K562 (cell line): ENCODE measurements around the gene AKT2. TPM values are rescaled to one million over a fixed set of nuclear protein-coding genes. Genes with fewer than 3 reads are reported as not detected.
A peak's percentile ranks its signal among the peaks of the same experiment; 100 is the strongest.

ENCODE experiments used
- ATAC-seq: fragments of 200-7000 bp; cut with Tn5 transposase; 3 replicates; pipeline ENCODE4 v1.9.1; 2020; ENCODE audit warnings: moderate library complexity
- BruUV-seq: library from RNA; stranded (reverse); fragments of 400-500 nt; replicated peaks from 2 replicates; lab custom pipeline; 2021; lab: Mats Ljungman, UMichigan
- CTCF ChIA-PET: fragments of 300-600 bp; formaldehyde crosslinking; extraction: SDS; loops from one replicate; lab custom pipeline; 2021; ENCODE audit warnings: low intra/inter-chr PET ratio; lab: Yijun Ruan, JAX
- POLR2A ChIA-PET: fragments of 300-600, 350-650 bp; sonication (Branson Sonifier 250); formaldehyde crosslinking; extraction: SDS; loops from one replicate; lab custom pipeline; 2021; ENCODE audit warnings: antibody characterized with exemption, inconsistent platforms; lab: Yijun Ruan, JAX
- DNase-seq, 4 experiments: peaks; one replicate each; pipeline versions ENCODE4 v3.0.0 to v3.0.0-alpha.2; 2011 to 2018; ENCODE audit warnings: low spot score in 3 of 4, mixed read lengths in 3 of 4; ENCODE audit errors: extremely low read depth in 1 of 4
- FAIRE-seq: peaks from 2 replicates; lab custom pipeline; 2011; peaks lifted over from hg19 to GRCh38; lab: Jason Lieb, UNC
- H2AFZ ChIP-seq: 2 replicates; pipeline ENCODE4 v1.6.0; 2011; ENCODE audit warnings: low read depth, low read length, control low read depth, inconsistent platforms
- H3K27ac ChIP-seq: fragments of 200-600 bp; 3 replicates; pipeline ENCODE4 v1.8.0; 2011; ENCODE audit warnings: low read depth, mild to moderate bottlenecking, control low read depth, inconsistent platforms, low read length, moderate library complexity, mixed read lengths; ENCODE audit errors: extremely low read depth
- H3K27me3 ChIP-seq, 2 experiments: fragments of 300-600 bp in 1 of 2; 2 replicates in 1 of 2; 3 replicates in 1 of 2; pipeline versions ENCODE4 v1.6.0 to v1.8.0; 2011; ENCODE audit warnings: inconsistent platforms in 2 of 2, low read length in 2 of 2, mild to moderate bottlenecking in 1 of 2, mixed read lengths in 1 of 2, moderate library complexity in 1 of 2; ENCODE audit not compliant: control insufficient read depth in 2 of 2, insufficient read depth in 2 of 2
- H3K36me3 ChIP-seq: fragments of 300-600 bp; 3 replicates; pipeline ENCODE4 v1.8.0; 2011; ENCODE audit warnings: mild to moderate bottlenecking, low read length, inconsistent platforms; ENCODE audit not compliant: control insufficient read depth, insufficient read depth
- H3K4me1 ChIP-seq, 2 experiments: fragments of 200-600 bp in 1 of 2; replicated peaks in 1 of 2; 2 replicates in 1 of 2; 3 replicates in 1 of 2; pipeline versions ENCODE4 v1.5.1 to v1.8.0; 2011; ENCODE audit warnings: inconsistent platforms in 2 of 2, low read length in 2 of 2, mild to moderate bottlenecking in 1 of 2, mixed read lengths in 1 of 2, moderate library complexity in 1 of 2; ENCODE audit not compliant: control insufficient read depth in 2 of 2, insufficient read depth in 2 of 2
- H3K4me2 ChIP-seq: 2 replicates; pipeline ENCODE4 v1.6.1; 2011; ENCODE audit warnings: low read length, control low read depth, inconsistent platforms, mixed read lengths; ENCODE audit not compliant: insufficient read depth
- H3K4me3 ChIP-seq: fragments of 200-600 bp; sonication (generic), shearing (Covaris generic); 2 replicates; pipeline ENCODE4 v1.5.1; 2016; ENCODE audit warnings: control low read depth, inconsistent platforms
- H3K79me2 ChIP-seq: fragments of 200-600 bp; 3 replicates; pipeline ENCODE4 v1.8.0; 2011; ENCODE audit warnings: low read length, inconsistent platforms; ENCODE audit not compliant: control insufficient read depth, insufficient read depth
- H3K9ac ChIP-seq, 2 experiments: 2 replicates each; pipeline versions ENCODE4 v1.6.0 to v1.6.1; 2011; ENCODE audit warnings: low read depth in 2 of 2, low read length in 2 of 2, control low read depth in 1 of 2, inconsistent platforms in 1 of 2, mild to moderate bottlenecking in 1 of 2, mixed read lengths in 1 of 2; ENCODE audit not compliant: insufficient read depth in 1 of 2
- H3K9me1 ChIP-seq: one replicate; pipeline ENCODE4 v1.6.0; 2011; ENCODE audit warnings: inconsistent platforms, mild to moderate bottlenecking, low read length, moderate library complexity; ENCODE audit not compliant: control insufficient read depth, insufficient read depth
- H3K9me3 ChIP-seq: replicated peaks from 2 replicates; pipeline ENCODE4 v1.5.1; 2011; ENCODE audit warnings: low read depth, low read length, inconsistent platforms; ENCODE audit not compliant: control insufficient read depth, insufficient read depth
- H4K20me1 ChIP-seq: replicated peaks from 2 replicates; pipeline ENCODE4 v1.6.1; 2011; ENCODE audit warnings: low read length, inconsistent platforms, mixed read lengths; ENCODE audit not compliant: control insufficient read depth, insufficient read depth
- ARID1B ChIP-seq: fragments of 450-650 bp; IDR thresholded peaks from 2 replicates; pipeline ENCODE4 v1.6.1; 2016; ENCODE audit warnings: antibody characterized with exemption, mild to moderate bottlenecking, inconsistent platforms
- GABPB1 ChIP-seq: sonication (generic); formaldehyde crosslinking; IDR thresholded peaks from 2 replicates; pipeline ENCODE4 v1.8.0; 2022; ENCODE audit warnings: mild to moderate bottlenecking, missing genetic modification reagents
- HDGF ChIP-seq: fragments of 450-650 bp; IDR thresholded peaks from 2 replicates; pipeline ENCODE4 v1.6.1; 2016
- HES1 ChIP-seq: fragments of 450-650 bp; IDR thresholded peaks from 2 replicates; pipeline ENCODE4 v1.6.1; 2016; ENCODE audit warnings: low read depth, mild to moderate bottlenecking, moderate library complexity
- KAT7 ChIP-seq: sonication (generic); formaldehyde crosslinking; IDR thresholded peaks from 2 replicates; pipeline ENCODE4 v1.8.0; 2022; ENCODE audit warnings: missing genetic modification reagents, mild to moderate bottlenecking, borderline replicate concordance
- MCM3 ChIP-seq: fragments of 450-650 bp; IDR thresholded peaks from 2 replicates; pipeline ENCODE4 v1.6.1; 2016
- MYNN ChIP-seq, 2 experiments: sonication (generic); formaldehyde crosslinking in 1 of 2; IDR thresholded peaks; 2 replicates each; pipeline versions ENCODE4 v1.5.0 to v1.6.1; 2016 to 2020; ENCODE audit warnings: antibody characterized with exemption in 1 of 2, missing genetic modification reagents in 1 of 2
- NCOA1 ChIP-seq: fragments of 450-650 bp; IDR thresholded peaks from 2 replicates; pipeline ENCODE4 v1.6.1; 2016; ENCODE audit warnings: low read depth
- NCOA2 ChIP-seq, 2 experiments: fragments of 450-650 bp; IDR thresholded peaks; 2 replicates each; pipeline ENCODE4 v1.6.1; 2018; ENCODE audit warnings: mild to moderate bottlenecking in 2 of 2, moderate library complexity in 1 of 2; ENCODE audit not compliant: partially characterized antibody in 2 of 2
- POLR2G ChIP-seq: fragments of 200-400 bp; formaldehyde crosslinking; IDR thresholded peaks from 2 replicates; pipeline ENCODE4 v1.6.1; 2017; ENCODE audit warnings: low read depth, mild to moderate bottlenecking, antibody characterized with exemption, low read length, moderate library complexity
- RBBP5 ChIP-seq: fragments of 200-600 bp; sonication (generic); IDR thresholded peaks from 2 replicates; pipeline ENCODE4 v1.6.1; 2012; ENCODE audit warnings: borderline replicate concordance, mild to moderate bottlenecking, low read length, control low read depth, inconsistent platforms; ENCODE audit not compliant: insufficient read depth, poor library complexity, severe bottlenecking
- WGBS: fragments of 100-300 bp; shearing (Covaris generic); methylation state at CpG from one replicate; pipeline ENCODE4 v1.1.6; 2016; ENCODE audit warnings: low coverage, mixed read lengths; ENCODE audit not compliant: insufficient coverage; ENCODE audit errors: missing lambda C conversion rate; 5-methylcytosine and 5-hydroxymethylcytosine counted together
- in situ Hi-C: fragments of 300-500 bp; cut with MboI; formaldehyde crosslinking; loops from 4 replicates; pipeline ENCODE4 v1.15.0; 2018; ENCODE audit warnings: inconsistent platforms, mixed read lengths
- intact Hi-C: fragments of 100-400 bp; cut with micrococcal nuclease; formaldehyde crosslinking; loops from 2 replicates; pipeline ENCODE4 v1.14.2; 2022
- polyA plus RNA-seq, 8 experiments: library from polyadenylated mRNA; depleted of rRNA in 4 of 8; stranded (reverse) in 5 of 8; unstranded in 3 of 8; fragments of >200 nt; fragmentation: Nextera tagmentation in 2 of 8; fragmentation: Illumina TruSeq in 1 of 8; extraction: Ambion mirVana in 2 of 8; extraction: Trizol in 1 of 8; gene quantifications; 2 replicates each; pipeline versions ENCODE4 v1.2.1 to v1.2.3, GENCODE V29; 2011 to 2014; ENCODE audit warnings: inconsistent platforms in 1 of 8, missing spikeins in 1 of 8
- total RNA-seq, 7 experiments: library from RNA; depleted of rRNA in 6 of 7; stranded (reverse); fragments of >200 nt in 6 of 7; fragmentation: Illumina TruSeq in 2 of 7; extraction: Trizol in 2 of 7; gene quantifications; 2 replicates each; pipeline versions ENCODE4 v1.2.1 to v1.2.3, GENCODE V29; 2011 to 2021; ENCODE audit warnings: low replicate concordance in 1 of 7

The AKT2 gene
- total and polyA plus RNA-seq, 9 of the 15 experiments (the other 6 are each of a cell fraction or from before 2014, with no cell fraction given) = 1.1 to 132 (median 67.7) TPM

DNA sequence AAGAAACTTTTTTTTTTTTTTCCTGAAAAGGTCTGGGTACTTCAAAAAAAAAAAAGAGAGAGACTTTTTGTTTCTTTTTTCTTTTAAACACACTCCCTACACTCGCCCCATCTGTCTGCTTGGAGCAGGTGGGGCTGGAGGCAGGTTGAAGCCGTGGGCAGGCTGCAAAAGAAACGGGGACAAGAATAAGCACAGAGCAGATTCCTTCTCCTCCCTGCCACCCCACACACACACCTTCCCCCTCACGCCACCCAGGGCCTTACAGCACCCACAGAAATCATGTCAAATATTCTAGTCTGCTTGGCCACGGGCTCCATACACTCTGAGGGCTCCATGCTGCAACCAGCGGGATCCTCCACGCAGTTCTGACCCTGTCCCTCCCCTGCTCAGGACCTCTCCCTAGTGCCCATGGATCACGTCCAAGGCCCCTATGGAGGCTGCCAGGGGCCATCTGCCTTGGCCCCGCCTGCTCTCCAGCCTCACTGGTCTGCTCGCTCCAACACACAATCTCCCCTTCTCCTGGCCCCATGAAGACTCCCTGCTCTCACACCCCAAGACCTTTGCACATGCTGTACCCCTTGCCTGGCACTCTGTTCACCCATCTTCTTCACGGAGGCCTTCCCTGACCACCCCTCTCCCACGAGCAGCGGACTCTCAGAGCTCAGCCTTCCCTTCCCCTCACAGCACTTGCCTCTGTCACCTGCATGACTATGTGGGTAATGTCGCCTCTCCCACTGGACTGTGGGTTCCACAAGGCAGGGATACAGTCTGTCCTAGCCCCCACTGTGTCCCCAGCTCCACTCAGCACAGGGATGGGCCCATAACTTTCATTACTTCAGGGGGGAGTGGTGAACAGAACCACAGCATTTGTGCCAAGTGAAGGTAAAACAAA, 11.4 kb downstream of the AKT2 start (continued):
- no peak for TF ChIP-seq NCOA1
- peak; percentile 13 for TF ChIP-seq RBBP5
- 0 out of 2 replicates have a peak, but pooled peaks have one; percentile 64 for TF ChIP-seq HDGF
- TF ChIP-seq ARID1B = no peak
- TF ChIP-seq POLR2G = no peak
- peak; percentile 29; the same call in 1 of the 2 replicates for TF ChIP-seq GABPB1
- TF ChIP-seq MYNN (IDR thresholded peaks at IDR 0.05) = no peak
- TF ChIP-seq MYNN (CRISPR knock-in tag; IDR thresholded peaks at IDR 0.05) = no peak
- 0 out of 2 replicates have a peak, but pooled peaks have one; percentile 45 for TF ChIP-seq KAT7 (CRISPR knock-in tag)
- TF ChIP-seq NCOA2 (IDR thresholded peaks at IDR 0.05; ENCODE audit: partially characterized antibody in 2 of 2) = no peak

DNA sequence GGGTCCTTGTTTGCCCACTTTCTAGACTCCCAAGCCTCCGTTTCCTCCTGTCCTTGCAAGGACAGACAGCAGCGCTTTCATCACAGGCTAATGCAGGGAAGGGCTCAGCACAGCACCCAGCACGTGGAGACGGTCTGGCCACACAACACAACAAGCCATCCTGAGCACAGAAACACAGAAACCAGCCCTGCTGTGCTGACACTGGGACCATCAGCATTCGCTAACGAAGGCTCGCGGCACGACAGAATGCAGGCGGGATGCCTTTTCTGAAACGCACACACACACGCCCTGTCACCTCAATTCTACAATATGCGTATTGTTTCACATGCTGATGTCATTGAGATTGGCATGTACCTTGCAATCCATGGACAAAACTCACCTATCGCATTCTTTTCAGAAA, 12.9 kb downstream of the AKT2 start:
- no TSS peak for BruUV-seq
- peak overlapping the region; percentile 51 to 89 for H3K9ac ChIP-seq
- intact Hi-C loops (loop anchor here (5.0 kb wide), 1 partner anchor 40 kb away; no protein-coding TSS in a partner anchor), in situ Hi-C loops (no loop called here)
- peaks cover 95% of the 10 kb centered on the region for H3K79me2 ChIP-seq
- peak in 1 of 4 experiments; percentile 35 for DNase-seq
- peaks cover 45% of the 10 kb centered on the region for H3K36me3 ChIP-seq
- H3K4me3 ChIP-seq = no peak overlapping the region
- no peaks in the 10 kb centered on the region for H3K27me3 ChIP-seq
- ATAC-seq = no peak
- no peaks in the 10 kb centered on the region for H3K9me3 ChIP-seq
- peaks cover 4% of the 10 kb centered on the region for H3K9me1 ChIP-seq
- no peak overlapping the region for H2AFZ ChIP-seq
- peak overlapping the region; percentile 72 for H3K4me2 ChIP-seq
- H3K4me1 ChIP-seq = peaks cover 74 to 78% of the 10 kb centered on the region in 2 experiments
- FAIRE-seq = peak; percentile 23
- H4K20me1 ChIP-seq = peaks cover 6% of the 10 kb centered on the region; the same call in 1 of the 2 replicates
- H3K27ac ChIP-seq = peak overlapping the region; percentile 68
- POLR2A ChIA-PET = interaction anchor here (1.0 kb wide), 1 partner anchor 17 kb away, joined by 3 read pairs; no protein-coding TSS in a partner anchor
- CTCF ChIA-PET = no interaction called here
- WGBS = 53% methylated on average over 14 of the region's 14 CpGs
- TF ChIP-seq MCM3 (no peak), HES1 (no peak)
